Osteocyte (in vitro differentiated cells): Measurements from ENCODE around the gene TWSG1. TPM values are rescaled to one million over a fixed set of nuclear protein-coding genes. Genes with fewer than 3 reads are reported as not detected.
"Not testable (repeated sequence)": the region's sequence is repeated elsewhere in the genome, so short reads cannot be mapped to it uniquely, and the experiment has no call there.

ENCODE experiments used
- DNase-seq: peaks from one replicate; pipeline ENCODE4 v3.0.0; 2021; ENCODE audit warnings: mixed read lengths; ENCODE audit not compliant: unreplicated experiment; ENCODE audit errors: extremely low spot score
- H3K27ac Mint-ChIP-seq: one replicate; pipeline ENCODE4 v1.8.0; 2021; ENCODE audit warnings: mild to moderate bottlenecking, mixed read lengths; ENCODE audit not compliant: unreplicated experiment
- H3K27me3 Mint-ChIP-seq: one replicate; pipeline ENCODE4 v1.8.0; 2021; ENCODE audit warnings: mixed read lengths; ENCODE audit not compliant: unreplicated experiment
- H3K36me3 Mint-ChIP-seq: one replicate; pipeline ENCODE4 v1.8.0; 2021; ENCODE audit warnings: mixed read lengths; ENCODE audit not compliant: unreplicated experiment
- H3K4me1 Mint-ChIP-seq: one replicate; pipeline ENCODE4 v1.8.0; 2021; ENCODE audit warnings: mixed read lengths; ENCODE audit not compliant: unreplicated experiment
- H3K4me3 Mint-ChIP-seq: one replicate; pipeline ENCODE4 v1.8.0; 2021; ENCODE audit warnings: mild to moderate bottlenecking, moderate library complexity, mixed read lengths; ENCODE audit not compliant: unreplicated experiment
- H3K9me3 Mint-ChIP-seq: one replicate; pipeline ENCODE4 v1.8.0; 2021; ENCODE audit warnings: mixed read lengths; ENCODE audit not compliant: unreplicated experiment
- CTCF ChIP-seq: fragments of 200-600 bp; sonication (generic); IDR thresholded peaks from 2 replicates; pipeline ENCODE4 v1.5.0; 2021; ENCODE audit warnings: antibody characterized with exemption, mild to moderate bottlenecking, moderate library complexity
- total RNA-seq: library from RNA; stranded (reverse); gene quantifications from 2 replicates; pipeline ENCODE4 v1.2.1, GENCODE V29; 2021

Gene TWSG1
- total RNA-seq, 1 donor from 2014 or later, result 69.8 TPM

- no peak overlapping the region for H3K4me3 Mint-ChIP-seq
- H3K9me3 Mint-ChIP-seq, result peaks cover 10% of the 10 kb centered on the region
- no peaks in the 10 kb centered on the region for H3K36me3 Mint-ChIP-seq
- no peak for DNase-seq
- peaks cover 33% of the 10 kb centered on the region for H3K27me3 Mint-ChIP-seq
- H3K27ac Mint-ChIP-seq, result no peak overlapping the region
- TF ChIP-seq CTCF, result no peak
- no peaks in the 10 kb centered on the region for H3K4me1 Mint-ChIP-seq
Observed at GRCh38 chr18:9446839-9447238, 112.3 kb downstream of the TWSG1 start.

GRCh38 chr18:9447334-9447733, 112.8 kb downstream of the TWSG1 start:
- Mint-ChIP-seq H3K4me3 (no peak overlapping the region), H3K27me3 (peaks cover 32% of the 10 kb centered on the region), H3K9me3 (peaks cover 10% of the 10 kb centered on the region)

GRCh38 chr18:9449600-9450414, 115.2 kb downstream of the TWSG1 start:
- Mint-ChIP-seq H3K9me3 (peaks cover 10% of the 10 kb centered on the region), H3K36me3 (no peaks in the 10 kb centered on the region), H3K27me3 (peaks cover 39% of the 10 kb centered on the region), H3K27ac (no peak overlapping the region), H3K4me1 (no peaks in the 10 kb centered on the region), H3K4me3 (no peak overlapping the region)
- DNase-seq, result no peak
- no peak for TF ChIP-seq CTCF

More at GRCh38 chr18:9447334-9447733, 112.8 kb downstream of the TWSG1 start:
- DNase-seq, result no peak
- no peak overlapping the region for H3K27ac Mint-ChIP-seq
- TF ChIP-seq CTCF, result no peak
- no peaks in the 10 kb centered on the region for H3K36me3 Mint-ChIP-seq
- H3K4me1 Mint-ChIP-seq, result no peaks in the 10 kb centered on the region

GRCh38 chr18:9450920-9451319, 116.3 kb downstream of the TWSG1 start:
- Mint-ChIP-seq H3K27me3 (peaks cover 35% of the 10 kb centered on the region), H3K9me3 (peaks cover 10% of the 10 kb centered on the region)
- not testable (repeated sequence) for H3K36me3 Mint-ChIP-seq, H3K4me1 Mint-ChIP-seq, H3K27ac Mint-ChIP-seq, H3K4me3 Mint-ChIP-seq, DNase-seq

Other genes starting within 250 kb of the TWSG1 start
- 97.7 and 98.8 TPM in 2 replicates for gene NDUFV2, start 232.1 kb upstream of the TWSG1 start, total RNA-seq
- gene ANKRD12, start 198.0 kb upstream of the TWSG1 start, total RNA-seq, result 33.1 and 40.0 TPM in 2 replicates
- 48.3 and 50.9 TPM in 2 replicates for gene RALBP1, start 140.7 kb downstream of the TWSG1 start, total RNA-seq